IMR-90 (cell line): Measurements from ENCODE around the gene EGLN3. TPM values are rescaled to one million over a fixed set of nuclear protein-coding genes. Genes with fewer than 3 reads are reported as not detected.

Experiments used
- ATAC-seq: fragments of 200-7000 bp; cut with Tn5 transposase; 2 replicates; pipeline ENCODE4 v1.9.1; 2020; ENCODE audit warnings: low read depth, mild to moderate bottlenecking, moderate library complexity
- BruUV-seq: library from RNA; stranded (reverse); fragments of 400-500 nt; replicated peaks from 2 replicates; lab custom pipeline; 2021; lab: Mats Ljungman, UMichigan
- CTCF ChIA-PET: fragments of 300-600 bp; formaldehyde crosslinking; extraction: SDS; loops from one replicate; lab custom pipeline; 2021; ENCODE audit warnings: antibody characterized with exemption; lab: Yijun Ruan, JAX
- POLR2A ChIA-PET: fragments of 300-600 bp; sonication (Branson Sonifier 250); formaldehyde crosslinking; loops from one replicate; lab custom pipeline; 2022; ENCODE audit warnings: antibody characterized with exemption; ENCODE audit not compliant: unreplicated experiment; lab: Charles Lee
- DNase-seq: peaks from one replicate; pipeline ENCODE4 v3.0.0; 2013
- H2AFZ ChIP-seq: replicated peaks from 2 replicates; pipeline ENCODE3; 2013; ENCODE audit warnings: low read length, mild to moderate bottlenecking; ENCODE audit not compliant: poor library complexity
- H2AK5ac ChIP-seq: 2 replicates; pipeline ENCODE4 v1.6.1; 2013; ENCODE audit warnings: low read depth, low read length, inconsistent platforms
- H2AK9ac ChIP-seq: replicated peaks from 2 replicates; pipeline ENCODE3; 2013; ENCODE audit warnings: mild to moderate bottlenecking, low read depth, low read length, moderate library complexity; ENCODE audit not compliant: poor library complexity
- H2BK120ac ChIP-seq: 2 replicates; pipeline ENCODE4 v1.6.1; 2013; ENCODE audit warnings: low read depth, low read length, inconsistent platforms
- H2BK15ac ChIP-seq: 3 replicates; pipeline ENCODE4 v1.6.1; 2013; ENCODE audit warnings: low read depth, low read length, inconsistent platforms
- H2BK20ac ChIP-seq: 2 replicates; pipeline ENCODE4 v1.6.1; 2013; ENCODE audit warnings: low read depth, mild to moderate bottlenecking, inconsistent platforms, low read length, moderate library complexity
- H2BK5ac ChIP-seq: 2 replicates; pipeline ENCODE4 v1.6.1; 2013; ENCODE audit warnings: mild to moderate bottlenecking, low read depth, low read length, inconsistent platforms; ENCODE audit not compliant: poor library complexity, severe bottlenecking
- H3K14ac ChIP-seq: replicated peaks from 2 replicates; pipeline ENCODE4 v1.6.1; 2013; ENCODE audit warnings: low read depth, low read length, inconsistent platforms
- H3K18ac ChIP-seq: 2 replicates; pipeline ENCODE4 v1.6.1; 2013; ENCODE audit warnings: low read depth, low read length, control low read depth
- H3K23ac ChIP-seq: 2 replicates; pipeline ENCODE4 v1.6.1; 2013; ENCODE audit warnings: low read depth, low read length, inconsistent platforms
- H3K27ac ChIP-seq: 2 replicates; pipeline ENCODE4 v1.5.1; 2013; ENCODE audit warnings: mild to moderate bottlenecking, control low read depth, low read length; ENCODE audit not compliant: insufficient read depth
- H3K27me3 ChIP-seq: 2 replicates; pipeline ENCODE4 v1.6.1; 2013; ENCODE audit warnings: low read length; ENCODE audit not compliant: control insufficient read depth, insufficient read depth
- H3K36me3 ChIP-seq: 2 replicates; pipeline ENCODE4 v1.6.1; 2013; ENCODE audit warnings: low read length, mixed read lengths; ENCODE audit not compliant: control insufficient read depth, insufficient read depth
- H3K4ac ChIP-seq: 2 replicates; pipeline ENCODE4 v1.6.1; 2013; ENCODE audit warnings: low read depth, low read length, inconsistent platforms
- H3K4me1 ChIP-seq: 2 replicates; pipeline ENCODE4 v1.6.1; 2013; ENCODE audit warnings: low read length, mixed read lengths; ENCODE audit not compliant: control insufficient read depth, insufficient read depth
- H3K4me2 ChIP-seq: 2 replicates; pipeline ENCODE4 v1.6.1; 2013; ENCODE audit warnings: low read depth, mild to moderate bottlenecking, control low read depth, low read length, moderate library complexity
- H3K4me3 ChIP-seq: 2 replicates; pipeline ENCODE4 v1.5.1; 2013; ENCODE audit warnings: low read depth, mild to moderate bottlenecking, control low read depth, low read length, moderate library complexity; ENCODE audit not compliant: insufficient read depth
- H3K56ac ChIP-seq: 2 replicates; pipeline ENCODE4 v1.6.1; 2013; ENCODE audit warnings: low read length, inconsistent platforms; ENCODE audit not compliant: insufficient read depth; ENCODE audit errors: extremely low read depth
- H3K79me1 ChIP-seq, 2 experiments: 2 replicates each; pipeline ENCODE4 v1.6.1; 2013; ENCODE audit warnings: low read length in 2 of 2, inconsistent platforms in 1 of 2, low read depth in 1 of 2
- H3K9ac ChIP-seq: 2 replicates; pipeline ENCODE4 v1.6.1; 2013; ENCODE audit warnings: low read depth, low read length, control low read depth
- H3K9me1 ChIP-seq: 2 replicates; pipeline ENCODE4 v1.6.1; 2013; ENCODE audit warnings: low read length, inconsistent platforms; ENCODE audit not compliant: insufficient read depth
- H3K9me3 ChIP-seq: 2 replicates; pipeline ENCODE4 v1.6.1; 2013; ENCODE audit warnings: low read length; ENCODE audit not compliant: control insufficient read depth, insufficient read depth
- H4K20me1 ChIP-seq: 2 replicates; pipeline ENCODE4 v1.6.1; 2013; ENCODE audit warnings: low read length, inconsistent platforms; ENCODE audit not compliant: insufficient read depth
- H4K5ac ChIP-seq: 2 replicates; pipeline ENCODE4 v1.6.1; 2013; ENCODE audit warnings: mild to moderate bottlenecking, low read depth, low read length, control low read depth
- H4K8ac ChIP-seq, 2 experiments: 2 replicates each; pipeline ENCODE4 v1.6.1; 2013; ENCODE audit warnings: low read depth in 2 of 2, low read length in 2 of 2, control low read depth in 1 of 2, inconsistent platforms in 1 of 2
- H4K91ac ChIP-seq: 2 replicates; pipeline ENCODE4 v1.6.1; 2013; ENCODE audit warnings: low read depth, low read length, inconsistent platforms; ENCODE audit not compliant: insufficient read depth
- BHLHE40 ChIP-seq: fragments of 150-350 bp; IDR thresholded peaks from 2 replicates; pipeline ENCODE4 v1.6.1; 2016; ENCODE audit warnings: mild to moderate bottlenecking, low read depth, low read length
- CEBPB ChIP-seq: IDR thresholded peaks from 2 replicates; pipeline ENCODE4 v1.6.1; 2012; ENCODE audit warnings: low read depth, low read length, improper control_type of control experiment
- CHD1 ChIP-seq: IDR thresholded peaks from 2 replicates; pipeline ENCODE4 v1.6.1; 2012; ENCODE audit warnings: low read depth, low read length, improper control_type of control experiment
- CTCF ChIP-seq: conservative IDR thresholded peaks from 2 replicates; pipeline ENCODE4 v1.5.1; 2012; ENCODE audit warnings: mild to moderate bottlenecking, low read depth, low read length, improper control_type of control experiment
- ELK1 ChIP-seq: fragments of 150-350 bp; IDR thresholded peaks from 2 replicates; pipeline ENCODE4 v1.6.1; 2016; ENCODE audit warnings: low read depth, mild to moderate bottlenecking, low read length, moderate library complexity, borderline replicate concordance
- FOS ChIP-seq: fragments of 150-350 bp; IDR thresholded peaks from 2 replicates; pipeline ENCODE4 v1.6.1; 2016; ENCODE audit warnings: low read depth, low read length
- MAFK ChIP-seq: IDR thresholded peaks from 2 replicates; pipeline ENCODE4 v1.6.1; 2012; ENCODE audit warnings: low read depth, low read length, improper control_type of control experiment
- MAZ ChIP-seq: IDR thresholded peaks from 2 replicates; pipeline ENCODE4 v1.6.1; 2012; ENCODE audit warnings: low read depth, mild to moderate bottlenecking, low read length, improper control_type of control experiment, moderate library complexity, borderline replicate concordance
- MXI1 ChIP-seq: IDR thresholded peaks from 2 replicates; pipeline ENCODE4 v1.6.1; 2012; ENCODE audit warnings: low read depth, mild to moderate bottlenecking, low read length, moderate library complexity, borderline replicate concordance
- NFE2L2 ChIP-seq: fragments of 150-350 bp; IDR thresholded peaks from 2 replicates; pipeline ENCODE4 v1.6.1; 2016; ENCODE audit warnings: low read depth, mild to moderate bottlenecking, low read length
- POLR2A ChIP-seq: IDR thresholded peaks from 2 replicates; pipeline ENCODE4 v1.6.1; 2012; ENCODE audit warnings: mild to moderate bottlenecking, low read depth, low read length
- RAD21 ChIP-seq: IDR thresholded peaks from 2 replicates; pipeline ENCODE4 v1.6.1; 2012; ENCODE audit warnings: low read length, improper control_type of control experiment
- RCOR1 ChIP-seq: IDR thresholded peaks from 2 replicates; pipeline ENCODE4 v1.6.1; 2012; ENCODE audit warnings: mild to moderate bottlenecking, low read length, improper control_type of control experiment; ENCODE audit not compliant: insufficient replicate concordance
- RFX5 ChIP-seq: IDR thresholded peaks from 2 replicates; pipeline ENCODE4 v1.8.0; 2012; ENCODE audit warnings: low read depth, mild to moderate bottlenecking, low read length, moderate library complexity
- SMC3 ChIP-seq: fragments of 150-350 bp; IDR thresholded peaks from 2 replicates; pipeline ENCODE4 v1.6.1; 2016; ENCODE audit warnings: low read depth, mild to moderate bottlenecking, antibody characterized with exemption, low read length, moderate library complexity
- USF2 ChIP-seq: fragments of 150-350 bp; IDR thresholded peaks from 2 replicates; pipeline ENCODE4 v1.6.1; 2017; ENCODE audit warnings: mild to moderate bottlenecking, antibody characterized with exemption, low read length, low read depth
- WGBS, 2 experiments: methylation state at CpG; one replicate each; pipeline versions ENCODE4 v1.1.5 to v1.1.7; 2013; ENCODE audit warnings: missing lambda C conversion rate in 2 of 2; ENCODE audit not compliant: insufficient read length in 1 of 2; ENCODE audit errors: extremely low coverage in 2 of 2; 5-methylcytosine and 5-hydroxymethylcytosine counted together
- dilution Hi-C: fragments of 300-500 bp; cut with HindIII; formaldehyde crosslinking; loops from one replicate; pipeline ENCODE4 v1.14.3; 2018; ENCODE audit warnings: low sequenced_read_pairs; ENCODE audit not compliant: unreplicated experiment
- in situ Hi-C: fragments of 300-500 bp; cut with MboI; formaldehyde crosslinking; loops from 3 replicates; pipeline ENCODE4 v1.14.3; 2019; ENCODE audit warnings: low sequenced_read_pairs, inconsistent platforms, mixed read lengths
- intact Hi-C: fragments of 100-400 bp; cut with micrococcal nuclease; formaldehyde crosslinking; loops from 2 replicates; pipeline ENCODE4 v1.10.0; 2022
- polyA plus RNA-seq, 3 experiments: library from polyadenylated mRNA; depleted of rRNA; stranded (reverse); fragments of >200 nt; gene quantifications; 2 replicates each; pipeline ENCODE4 v1.2.3, GENCODE V29; 2012; ENCODE audit warnings: low replicate concordance in 1 of 3
- total RNA-seq: library from RNA; depleted of rRNA; stranded (reverse); fragments of >200 nt; gene quantifications from 2 replicates; pipeline ENCODE4 v1.2.3, GENCODE V29; 2012

Gene EGLN3
- total and polyA plus RNA-seq, 2 of the 4 experiments (the other 2 are of a cell fraction) = under 0.01 to 0.03 TPM

- H3K4me2 ChIP-seq = no peak overlapping the region
- no peak overlapping the region for H2AK5ac ChIP-seq
- H2BK120ac ChIP-seq = no peak overlapping the region
- DNase-seq (no peak), ATAC-seq (no peak)
- dilution Hi-C loops = no loop called here
- WGBS, 2 experiments = no CpG with 5 or more reads among the region's 2 CpGs
- no peaks in the 10 kb centered on the region for H3K9me3 ChIP-seq
- no peak overlapping the region for H4K91ac ChIP-seq
- no peak overlapping the region for H2BK20ac ChIP-seq
- no peak for TF ChIP-seq USF2
- no peak for TF ChIP-seq RCOR1
- no peak for TF ChIP-seq SMC3
- no peak for TF ChIP-seq CTCF
- TF ChIP-seq RFX5 = no peak
- no peak for TF ChIP-seq BHLHE40
- no peak for TF ChIP-seq CHD1
- no peak for TF ChIP-seq NFE2L2
- TF ChIP-seq MAZ = no peak
- no peak for TF ChIP-seq FOS
- TF ChIP-seq POLR2A = no peak
- no peak for TF ChIP-seq RAD21
- TF ChIP-seq ELK1 = no peak
- TF ChIP-seq MAFK = no peak
- no peak for TF ChIP-seq CEBPB
- TF ChIP-seq MXI1 = no peak
- peaks cover 2% of the 10 kb centered on the region; the same call in 1 of the 2 replicates for H3K4me1 ChIP-seq
- no peak overlapping the region for H3K4me3 ChIP-seq
- intact Hi-C loops = no loop called here
- no peaks in the 10 kb centered on the region for H3K36me3 ChIP-seq
- H3K4ac ChIP-seq = no peak overlapping the region
- ChIA-PET CTCF (interaction anchor here (0.7 kb wide), 1 partner anchor 146 kb away, joined by 5 read pairs; no protein-coding TSS in a partner anchor), POLR2A (no interaction called here)
- H3K27ac ChIP-seq = no peak overlapping the region
- H3K18ac ChIP-seq = no peak overlapping the region
- H3K79me1 ChIP-seq = no peaks in the 10 kb centered on the region
- in situ Hi-C loops = no loop called here
- H3K27me3 ChIP-seq = no peaks in the 10 kb centered on the region
- H2AK9ac ChIP-seq = no peak overlapping the region
- no peak overlapping the region for H3K56ac ChIP-seq
- no peak overlapping the region for H2BK5ac ChIP-seq
- no peak overlapping the region for H3K23ac ChIP-seq
- no peak overlapping the region for H2BK15ac ChIP-seq
- BruUV-seq = no TSS peak
- H4K5ac ChIP-seq = no peak overlapping the region
- H4K20me1 ChIP-seq = no peaks in the 10 kb centered on the region
- H3K9me1 ChIP-seq = no peaks in the 10 kb centered on the region
- no peak overlapping the region for H3K9ac ChIP-seq
- H4K8ac ChIP-seq = no peak overlapping the region
- no peak overlapping the region for H3K14ac ChIP-seq
- no peak overlapping the region for H2AFZ ChIP-seq
Measured at GRCh38 chr14:33936391-33936790, 14.5 kb downstream of the EGLN3 start.
